WTC11 (cell line): ENCODE measurements around the gene ILF3.
A peak's percentile ranks its signal among the peaks of the same experiment; 100 is the strongest.

ENCODE experiments used
- TEAD4 ChIP-seq: sonication (generic); formaldehyde crosslinking; IDR thresholded peaks from 2 replicates; pipeline ENCODE4 v1.8.0; 2022; ENCODE audit warnings: mild to moderate bottlenecking, missing genetic modification reagents
- TF ChIP-seq, protein P1 (sequence below): sonication (generic); formaldehyde crosslinking; conservative IDR thresholded peaks from 2 replicates; pipeline ENCODE4 v1.8.1; 2022; ENCODE audit warnings: mild to moderate bottlenecking, missing genetic modification reagents
- TF ChIP-seq, protein P2 (sequence below): fragments of 200-600 bp; IDR thresholded peaks from 2 replicates; pipeline ENCODE4 v1.8.0; 2022; ENCODE audit warnings: antibody characterized with exemption
- TF ChIP-seq, protein P3 (sequence below): sonication (generic); formaldehyde crosslinking; IDR thresholded peaks from 2 replicates; pipeline ENCODE4 v1.8.0; 2022; ENCODE audit warnings: mild to moderate bottlenecking, missing genetic modification reagents
- TF ChIP-seq, protein P4 (sequence below): sonication (generic); formaldehyde crosslinking; IDR thresholded peaks from 2 replicates; pipeline ENCODE4 v1.8.0; 2022; ENCODE audit warnings: mild to moderate bottlenecking, missing genetic modification reagents

DNA sequence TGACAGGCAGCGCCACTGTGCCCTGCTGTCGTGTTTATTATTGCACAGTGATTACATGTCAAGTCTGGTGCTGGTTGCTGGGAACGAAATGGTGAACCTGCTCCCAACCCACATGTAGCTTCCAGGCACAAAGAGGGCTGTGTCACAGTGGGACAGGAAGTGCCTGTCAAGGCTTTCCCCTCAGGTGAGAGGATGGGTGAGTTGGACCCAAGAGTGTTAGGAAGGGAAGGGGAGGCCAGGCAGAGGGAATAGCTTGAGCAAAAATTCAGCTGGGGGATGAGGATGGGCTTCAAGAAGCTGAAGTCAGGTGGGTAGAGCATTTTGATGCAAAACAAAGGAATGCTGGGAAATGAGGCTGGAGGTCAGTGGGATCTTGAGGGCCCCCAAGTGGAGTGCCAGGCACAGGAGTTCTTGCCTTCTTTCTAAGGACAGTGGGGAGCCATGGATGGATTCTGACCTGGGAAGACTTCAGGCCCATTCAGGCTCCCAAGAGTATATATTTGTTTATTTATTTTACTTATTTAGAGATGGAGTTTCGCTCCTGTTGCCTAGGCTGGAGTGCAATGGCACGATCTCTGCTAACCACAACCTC is 38.6 kb downstream of the ILF3 start:
- TF ChIP-seq, protein P1, sequence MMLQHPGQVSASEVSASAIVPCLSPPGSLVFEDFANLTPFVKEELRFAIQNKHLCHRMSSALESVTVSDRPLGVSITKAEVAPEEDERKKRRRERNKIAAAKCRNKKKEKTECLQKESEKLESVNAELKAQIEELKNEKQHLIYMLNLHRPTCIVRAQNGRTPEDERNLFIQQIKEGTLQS (CRISPR knock-in tag), result no peak
- TF ChIP-seq, protein P2, sequence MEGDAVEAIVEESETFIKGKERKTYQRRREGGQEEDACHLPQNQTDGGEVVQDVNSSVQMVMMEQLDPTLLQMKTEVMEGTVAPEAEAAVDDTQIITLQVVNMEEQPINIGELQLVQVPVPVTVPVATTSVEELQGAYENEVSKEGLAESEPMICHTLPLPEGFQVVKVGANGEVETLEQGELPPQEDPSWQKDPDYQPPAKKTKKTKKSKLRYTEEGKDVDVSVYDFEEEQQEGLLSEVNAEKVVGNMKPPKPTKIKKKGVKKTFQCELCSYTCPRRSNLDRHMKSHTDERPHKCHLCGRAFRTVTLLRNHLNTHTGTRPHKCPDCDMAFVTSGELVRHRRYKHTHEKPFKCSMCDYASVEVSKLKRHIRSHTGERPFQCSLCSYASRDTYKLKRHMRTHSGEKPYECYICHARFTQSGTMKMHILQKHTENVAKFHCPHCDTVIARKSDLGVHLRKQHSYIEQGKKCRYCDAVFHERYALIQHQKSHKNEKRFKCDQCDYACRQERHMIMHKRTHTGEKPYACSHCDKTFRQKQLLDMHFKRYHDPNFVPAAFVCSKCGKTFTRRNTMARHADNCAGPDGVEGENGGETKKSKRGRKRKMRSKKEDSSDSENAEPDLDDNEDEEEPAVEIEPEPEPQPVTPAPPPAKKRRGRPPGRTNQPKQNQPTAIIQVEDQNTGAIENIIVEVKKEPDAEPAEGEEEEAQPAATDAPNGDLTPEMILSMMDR, result no peak
- TF ChIP-seq, protein P3, sequence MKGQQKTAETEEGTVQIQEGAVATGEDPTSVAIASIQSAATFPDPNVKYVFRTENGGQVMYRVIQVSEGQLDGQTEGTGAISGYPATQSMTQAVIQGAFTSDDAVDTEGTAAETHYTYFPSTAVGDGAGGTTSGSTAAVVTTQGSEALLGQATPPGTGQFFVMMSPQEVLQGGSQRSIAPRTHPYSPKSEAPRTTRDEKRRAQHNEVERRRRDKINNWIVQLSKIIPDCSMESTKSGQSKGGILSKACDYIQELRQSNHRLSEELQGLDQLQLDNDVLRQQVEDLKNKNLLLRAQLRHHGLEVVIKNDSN (CRISPR knock-in tag), result peak; percentile 32; the same call in 1 of the 2 replicates
- no peak for TF ChIP-seq TEAD4 (CRISPR knock-in tag)
- TF ChIP-seq, protein P4, sequence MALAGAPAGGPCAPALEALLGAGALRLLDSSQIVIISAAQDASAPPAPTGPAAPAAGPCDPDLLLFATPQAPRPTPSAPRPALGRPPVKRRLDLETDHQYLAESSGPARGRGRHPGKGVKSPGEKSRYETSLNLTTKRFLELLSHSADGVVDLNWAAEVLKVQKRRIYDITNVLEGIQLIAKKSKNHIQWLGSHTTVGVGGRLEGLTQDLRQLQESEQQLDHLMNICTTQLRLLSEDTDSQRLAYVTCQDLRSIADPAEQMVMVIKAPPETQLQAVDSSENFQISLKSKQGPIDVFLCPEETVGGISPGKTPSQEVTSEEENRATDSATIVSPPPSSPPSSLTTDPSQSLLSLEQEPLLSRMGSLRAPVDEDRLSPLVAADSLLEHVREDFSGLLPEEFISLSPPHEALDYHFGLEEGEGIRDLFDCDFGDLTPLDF (CRISPR knock-in tag), result no peak
